Measurements from ENCODE around the gene LGR6. TPM values are rescaled to one million over a fixed set of nuclear protein-coding genes. Genes with fewer than 3 reads are reported as not detected.
"Not testable (repeated sequence)": the region's sequence is repeated elsewhere in the genome, so short reads cannot be mapped to it uniquely, and the experiment has no call there.

The LGR6 gene
- total RNA-seq, 1 donor from 2014 or later: not detected

- no peak for DNase-seq (ENCODE audit: extremely low read depth, low read depth, low spot score)
These were observed 41.5 kb downstream of the LGR6 start for GRCh38 chr1:202235003-202235660.

DNA sequence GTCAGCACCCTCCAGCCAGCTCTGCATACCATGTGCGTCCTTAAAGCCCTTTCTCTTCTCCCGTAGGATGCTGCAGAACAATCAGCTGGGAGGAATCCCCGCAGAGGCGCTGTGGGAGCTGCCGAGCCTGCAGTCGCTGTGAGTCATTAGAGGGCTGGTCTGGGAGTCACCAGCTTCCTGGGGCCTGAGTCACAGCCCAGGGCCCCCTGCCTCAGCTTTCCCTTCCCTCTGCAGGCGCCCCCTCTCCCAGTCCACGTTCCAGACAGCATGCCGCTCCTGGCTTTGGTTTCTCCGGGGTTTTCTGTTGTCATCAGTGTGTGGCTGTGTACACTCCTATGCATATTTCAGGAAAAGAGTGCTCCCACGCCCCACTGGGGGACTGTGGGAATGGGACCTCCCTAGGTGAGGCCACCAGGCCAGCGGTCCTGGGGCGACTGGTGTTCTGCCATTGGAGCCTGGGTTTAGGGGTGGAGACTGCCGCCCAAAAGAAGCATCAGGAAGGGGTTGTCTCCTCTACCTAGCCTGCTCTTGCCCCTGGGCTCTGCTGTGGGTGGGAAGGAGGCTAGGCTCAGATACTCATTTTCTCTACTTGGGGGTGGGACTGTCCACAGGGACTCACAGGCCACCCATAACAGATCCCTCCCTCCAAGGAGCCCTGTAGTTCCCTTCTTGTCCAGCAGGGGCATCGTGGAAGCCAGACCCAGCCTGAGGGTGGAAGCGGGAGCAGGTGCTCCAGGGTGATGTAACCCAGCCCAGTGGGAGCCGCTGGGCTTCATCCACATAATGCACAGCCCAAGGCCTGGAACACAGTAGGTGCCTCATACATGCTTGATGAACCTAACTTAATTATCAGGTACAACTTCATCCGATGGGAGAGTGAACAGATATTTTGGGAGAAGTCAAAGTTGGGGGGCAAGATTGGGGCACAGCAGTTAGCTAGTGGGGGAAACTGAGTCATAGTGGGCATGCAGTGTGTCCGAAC is 42.5 kb downstream of the LGR6 start:
- DNase-seq (ENCODE audit: extremely low read depth, low read depth, low spot score): no peak

DNA sequence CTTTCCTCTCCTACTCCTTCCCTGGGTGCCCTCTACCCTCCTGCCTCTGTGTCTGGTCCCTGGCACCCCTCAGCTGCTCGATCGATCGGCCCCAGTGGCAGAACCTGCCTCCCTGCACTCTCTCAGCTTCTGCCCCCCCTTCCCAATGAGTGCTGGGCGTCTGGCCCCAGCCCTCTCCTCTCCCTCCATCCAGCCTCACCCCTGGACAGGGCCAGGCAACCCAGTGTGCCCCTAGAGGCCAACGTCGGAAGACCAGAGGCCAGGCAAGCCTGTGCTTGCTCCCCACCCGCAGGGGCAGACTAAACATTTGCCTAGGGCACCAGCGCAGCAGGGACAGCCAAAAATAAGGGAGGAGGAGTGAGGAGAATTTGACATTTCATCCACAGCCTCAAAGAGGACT is 43.5 kb downstream of the LGR6 start:
- DNase-seq (ENCODE audit: extremely low read depth, low read depth, low spot score): no peak

GRCh38 chr1:202238914-202239313 is 45.3 kb downstream of the LGR6 start:
- DNase-seq (ENCODE audit: extremely low read depth, low read depth, low spot score): no peak

- not testable (repeated sequence) for DNase-seq (ENCODE audit: extremely low read depth, low read depth, low spot score)
These were observed 46.6 kb downstream of the LGR6 start for GRCh38 chr1:202240226-202240625.

DNA sequence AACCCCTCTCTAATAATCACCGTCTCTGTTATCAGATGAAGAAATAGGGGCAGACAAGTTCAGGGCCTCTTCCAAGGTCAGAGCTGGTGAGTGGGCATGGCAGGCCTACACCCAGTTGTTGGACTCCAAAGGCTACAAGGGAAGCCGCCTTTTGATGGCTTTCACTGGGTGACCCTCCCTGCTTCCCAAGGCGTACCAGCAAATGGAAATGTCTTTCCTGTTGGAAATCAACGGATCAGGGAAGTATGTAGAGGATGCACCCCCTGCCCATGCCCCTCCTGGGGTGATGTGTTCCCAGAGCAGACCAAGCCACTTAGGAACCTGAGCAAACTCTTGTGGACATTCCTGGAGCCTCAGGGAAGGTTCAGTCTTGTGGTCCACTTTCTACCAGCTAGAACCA is 47.4 kb downstream of the LGR6 start:
- DNase-seq (ENCODE audit: extremely low read depth, low read depth, low spot score): no peak

GRCh38 chr1:202241376-202242079 is 47.9 kb downstream of the LGR6 start:
- DNase-seq (ENCODE audit: extremely low read depth, low read depth, low spot score): no peak

GRCh38 chr1:202242080-202242419 is 48.5 kb downstream of the LGR6 start:
- no peak for DNase-seq (ENCODE audit: extremely low read depth, low read depth, low spot score)

DNA sequence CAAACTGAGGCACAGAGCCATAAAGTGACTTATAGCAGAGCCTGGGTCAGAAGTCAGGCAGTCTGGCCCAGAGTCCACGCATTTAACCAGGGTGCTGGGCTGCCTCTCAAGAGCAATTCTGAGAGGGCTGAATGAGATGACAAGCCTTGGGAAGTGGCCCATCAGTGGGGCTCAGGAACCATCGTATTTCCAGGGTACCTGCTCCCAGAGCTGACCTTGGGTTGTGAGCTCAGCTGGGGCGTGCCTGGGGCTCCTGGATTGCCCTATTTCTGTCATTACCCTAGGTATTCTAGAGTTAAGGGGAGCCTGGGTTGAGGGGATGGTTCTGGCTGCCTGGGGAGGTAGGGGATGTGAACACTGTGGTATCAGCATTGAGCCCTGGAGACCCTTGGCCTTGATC is 49.4 kb downstream of the LGR6 start:
- DNase-seq (ENCODE audit: extremely low read depth, low read depth, low spot score): no peak

GRCh38 chr1:202244841-202245261 is 51.3 kb downstream of the LGR6 start:
- DNase-seq (ENCODE audit: extremely low read depth, low read depth, low spot score): no peak

DNA sequence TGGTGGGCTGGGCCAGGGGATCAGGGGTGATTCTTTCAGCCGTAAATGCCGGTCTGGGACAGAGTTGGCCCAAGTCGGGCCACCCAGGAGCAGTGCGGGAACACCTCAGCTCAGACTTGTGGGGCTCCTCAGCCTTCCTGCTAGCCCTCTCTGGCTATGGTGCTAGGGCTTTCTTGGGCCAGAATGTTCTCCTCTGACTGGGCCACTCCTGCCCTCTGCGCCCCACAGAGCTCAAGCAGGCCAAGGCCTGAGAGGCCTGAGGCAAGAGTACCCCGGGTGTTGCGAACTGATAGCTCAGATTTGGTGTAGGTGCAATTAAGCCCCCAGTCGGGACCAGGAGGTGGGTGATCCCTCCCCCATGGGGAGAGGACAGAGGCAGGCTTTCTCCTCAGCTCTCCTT is 51.8 kb downstream of the LGR6 start:
- no peak for DNase-seq (ENCODE audit: extremely low read depth, low read depth, low spot score)

- no peak for DNase-seq (ENCODE audit: extremely low read depth, low read depth, low spot score)
These were observed 53.5 kb downstream of the LGR6 start for GRCh38 chr1:202247104-202247503.

- no peak for DNase-seq (ENCODE audit: extremely low read depth, low read depth, low spot score)
These were observed 54.5 kb downstream of the LGR6 start for GRCh38 chr1:202247837-202248795.

DNA sequence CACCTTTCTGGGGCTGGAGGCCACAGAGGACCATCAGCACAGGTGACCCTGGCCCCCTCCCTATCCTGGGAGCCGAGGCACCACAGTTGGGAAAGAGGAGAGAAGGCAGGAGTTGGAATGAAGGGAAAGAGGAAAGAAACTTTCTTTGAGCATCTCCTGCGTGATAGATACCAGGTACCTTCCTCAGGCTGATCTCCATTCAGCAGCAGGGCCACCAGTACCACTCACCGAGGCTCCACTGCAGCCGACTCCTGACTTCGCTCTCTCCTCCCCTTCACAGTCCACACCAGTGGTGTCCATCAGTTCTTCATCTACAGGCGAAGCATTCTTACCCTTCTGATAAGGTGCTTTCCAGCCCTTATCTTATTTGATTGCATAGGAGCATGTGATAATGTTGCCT is 55.3 kb downstream of the LGR6 start:
- DNase-seq (ENCODE audit: extremely low read depth, low read depth, low spot score): no peak

- DNase-seq (ENCODE audit: extremely low read depth, low read depth, low spot score): no peak
These were observed 55.8 kb downstream of the LGR6 start for GRCh38 chr1:202249436-202249835.

DNA sequence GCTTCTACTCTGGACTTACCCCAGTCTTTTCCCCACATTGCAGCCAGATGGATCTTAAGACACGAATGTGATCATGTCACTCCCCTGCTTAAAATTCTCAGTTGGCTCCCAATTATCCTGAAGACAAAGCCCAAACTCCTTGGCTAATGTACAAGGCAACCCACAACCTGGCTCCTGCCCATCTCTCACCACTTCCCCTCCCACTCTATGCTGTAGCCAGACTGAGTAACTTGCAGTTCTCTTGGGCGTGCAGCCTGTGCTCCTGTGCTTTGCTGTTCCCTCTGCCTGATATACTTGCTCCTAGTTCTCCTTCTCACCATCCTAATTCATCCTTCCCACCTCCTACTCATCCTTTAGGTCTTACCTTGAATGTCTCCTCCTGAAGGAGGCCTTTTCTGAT is 56.2 kb downstream of the LGR6 start:
- DNase-seq (ENCODE audit: extremely low read depth, low read depth, low spot score): no peak

GRCh38 chr1:202250982-202251381 is 57.4 kb downstream of the LGR6 start:
- DNase-seq (ENCODE audit: extremely low read depth, low read depth, low spot score): no peak

- DNase-seq (ENCODE audit: extremely low read depth, low read depth, low spot score): no peak
These were observed 58.0 kb downstream of the LGR6 start for GRCh38 chr1:202251424-202252256.

- no peak for DNase-seq (ENCODE audit: extremely low read depth, low read depth, low spot score)
These were observed 58.7 kb downstream of the LGR6 start for GRCh38 chr1:202252271-202252670.

All from glomerular endothelial cell (primary cell).